Thyroid gland (tissue), 4 donors: ENCODE measurements around the gene PDF.

Experiments used
- POLR2A ChIP-seq, 2 donors: fragments of 450-650 bp; IDR thresholded peaks; one replicate each; pipeline ENCODE4 v1.6.1; 2017; ENCODE audit warnings: antibody characterized with exemption in 2 of 2, mild to moderate bottlenecking in 2 of 2, moderate library complexity in 1 of 2
- TF ChIP-seq, protein P1 (sequence below), 6 experiments: fragments of 200-600 bp in 3 of 6; fragments of 450-650 bp in 3 of 6; sonication (generic) in 3 of 6; IDR thresholded peaks; one replicate each; pipeline ENCODE4 v1.5.1; 2016 to 2019; ENCODE audit warnings: antibody characterized with exemption in 6 of 6, mild to moderate bottlenecking in 2 of 6, inconsistent platforms in 1 of 6, moderate library complexity in 1 of 6

DNA sequence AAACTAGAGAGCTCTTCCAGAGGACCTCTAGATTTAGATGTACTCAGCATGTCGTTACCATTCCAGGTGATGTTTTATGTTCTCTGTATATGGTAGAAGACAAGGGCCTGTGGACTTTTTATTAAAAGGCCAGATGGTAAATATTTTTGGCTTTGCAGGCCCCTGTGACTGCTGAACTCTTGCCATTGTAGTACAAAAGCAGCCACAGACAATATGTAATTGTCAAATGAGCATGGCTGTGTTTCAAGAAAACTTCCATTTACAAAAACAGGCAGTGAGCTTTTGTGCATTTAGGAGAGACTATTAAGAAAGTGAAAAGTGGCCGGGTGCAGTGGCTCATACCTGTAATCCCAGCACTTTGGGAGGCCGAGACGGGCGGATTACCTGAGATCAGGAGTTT is 13.8 kb upstream of the PDF start:
- TF ChIP-seq, protein P1, sequence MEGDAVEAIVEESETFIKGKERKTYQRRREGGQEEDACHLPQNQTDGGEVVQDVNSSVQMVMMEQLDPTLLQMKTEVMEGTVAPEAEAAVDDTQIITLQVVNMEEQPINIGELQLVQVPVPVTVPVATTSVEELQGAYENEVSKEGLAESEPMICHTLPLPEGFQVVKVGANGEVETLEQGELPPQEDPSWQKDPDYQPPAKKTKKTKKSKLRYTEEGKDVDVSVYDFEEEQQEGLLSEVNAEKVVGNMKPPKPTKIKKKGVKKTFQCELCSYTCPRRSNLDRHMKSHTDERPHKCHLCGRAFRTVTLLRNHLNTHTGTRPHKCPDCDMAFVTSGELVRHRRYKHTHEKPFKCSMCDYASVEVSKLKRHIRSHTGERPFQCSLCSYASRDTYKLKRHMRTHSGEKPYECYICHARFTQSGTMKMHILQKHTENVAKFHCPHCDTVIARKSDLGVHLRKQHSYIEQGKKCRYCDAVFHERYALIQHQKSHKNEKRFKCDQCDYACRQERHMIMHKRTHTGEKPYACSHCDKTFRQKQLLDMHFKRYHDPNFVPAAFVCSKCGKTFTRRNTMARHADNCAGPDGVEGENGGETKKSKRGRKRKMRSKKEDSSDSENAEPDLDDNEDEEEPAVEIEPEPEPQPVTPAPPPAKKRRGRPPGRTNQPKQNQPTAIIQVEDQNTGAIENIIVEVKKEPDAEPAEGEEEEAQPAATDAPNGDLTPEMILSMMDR (IDR thresholded peaks at IDR 0.05), result no peak
- TF ChIP-seq POLR2A (IDR thresholded peaks at IDR 0.05), result no peak
